ENCODE measurements around the gene ASIC2.

GRCh38 chr17:33284022-33284421, 9.1 kb downstream of the ASIC2 start:
- no peak for TF ChIP-seq CTCF (IDR thresholded peaks at IDR 0.05)
- TF ChIP-seq POLR2A (IDR thresholded peaks at IDR 0.05) = no peak
